NCI-H2081 (cell line): ENCODE results near the gene WWOX.

Experiments
- DNase-seq, 2 experiments: peaks; one replicate each; lab custom pipeline; 2025; lab: John Stamatoyannopoulos, UW

WWOX gene

GRCh38 chr16:78436846-78437245 lies 337.4 kb downstream of the WWOX start:
- no peak for DNase-seq

GRCh38 chr16:78437352-78437968 lies 338.0 kb downstream of the WWOX start:
- no peak for DNase-seq

- DNase-seq, result no peak
Observed at GRCh38 chr16:78438219-78438618, 338.8 kb downstream of the WWOX start.

DNA sequence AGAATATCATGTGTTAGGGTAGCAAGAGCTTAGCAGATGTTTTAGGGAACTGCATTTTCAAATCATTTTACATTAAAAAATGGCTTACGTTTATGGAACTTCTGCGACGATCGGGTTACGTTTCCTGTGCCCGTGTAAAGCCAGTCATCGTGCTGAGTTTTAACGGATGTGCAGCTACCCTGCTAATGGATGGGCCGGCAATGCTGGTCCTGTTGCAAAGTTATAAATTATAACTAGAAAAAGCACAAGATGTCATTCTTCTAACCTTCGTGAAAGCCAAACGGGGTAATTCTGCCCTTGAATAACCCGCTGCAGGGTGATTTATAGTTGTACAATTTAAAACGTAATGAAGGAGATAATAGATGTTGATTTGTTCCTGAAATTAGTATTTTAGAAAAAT lies 339.2 kb downstream of the WWOX start:
- no peak for DNase-seq

- DNase-seq, result no peak
Observed at GRCh38 chr16:78439646-78440045, 340.2 kb downstream of the WWOX start.

DNA sequence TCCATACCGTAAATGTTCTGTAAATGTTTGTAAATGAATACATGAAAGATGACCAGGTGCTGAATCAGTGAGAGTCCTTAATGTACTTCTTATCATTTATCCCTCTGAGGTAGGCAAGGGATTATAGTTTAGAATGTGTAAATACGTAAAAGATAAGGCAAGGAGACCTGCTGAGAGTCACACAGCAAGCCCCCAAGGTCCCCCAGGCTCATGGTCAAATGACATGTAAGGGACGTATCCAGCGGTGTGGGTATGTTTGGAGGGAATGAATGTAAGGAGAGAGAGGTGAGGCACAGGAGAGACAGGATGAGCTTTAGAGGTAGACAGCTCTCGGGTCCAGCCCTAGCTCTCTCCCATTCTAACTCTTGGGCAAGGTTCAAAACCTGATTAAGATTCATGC lies 341.8 kb downstream of the WWOX start:
- DNase-seq, result no peak

GRCh38 chr16:78443542-78444364 lies 344.3 kb downstream of the WWOX start:
- no peak for DNase-seq

GRCh38 chr16:78445818-78446217 lies 346.4 kb downstream of the WWOX start:
- DNase-seq, result no peak

DNA sequence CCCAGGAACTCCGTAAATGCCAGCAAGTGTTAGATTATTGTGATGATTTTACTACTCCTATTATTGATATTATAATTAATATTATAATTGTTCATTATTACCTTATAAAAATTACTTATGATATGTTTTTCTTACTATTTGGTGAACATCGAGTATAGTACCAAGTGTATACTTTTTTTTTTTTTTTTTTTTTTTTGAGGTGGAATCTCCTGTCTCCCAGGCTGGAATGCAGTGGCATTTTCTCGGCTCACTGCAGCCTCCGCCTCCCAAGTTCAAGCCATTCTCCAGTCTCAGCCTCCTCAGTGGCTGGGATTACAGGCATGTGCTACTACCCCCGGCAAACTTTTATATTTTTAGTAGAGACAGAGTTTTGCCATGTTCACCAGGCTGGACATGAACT lies 347.0 kb downstream of the WWOX start:
- no peak for DNase-seq

DNA sequence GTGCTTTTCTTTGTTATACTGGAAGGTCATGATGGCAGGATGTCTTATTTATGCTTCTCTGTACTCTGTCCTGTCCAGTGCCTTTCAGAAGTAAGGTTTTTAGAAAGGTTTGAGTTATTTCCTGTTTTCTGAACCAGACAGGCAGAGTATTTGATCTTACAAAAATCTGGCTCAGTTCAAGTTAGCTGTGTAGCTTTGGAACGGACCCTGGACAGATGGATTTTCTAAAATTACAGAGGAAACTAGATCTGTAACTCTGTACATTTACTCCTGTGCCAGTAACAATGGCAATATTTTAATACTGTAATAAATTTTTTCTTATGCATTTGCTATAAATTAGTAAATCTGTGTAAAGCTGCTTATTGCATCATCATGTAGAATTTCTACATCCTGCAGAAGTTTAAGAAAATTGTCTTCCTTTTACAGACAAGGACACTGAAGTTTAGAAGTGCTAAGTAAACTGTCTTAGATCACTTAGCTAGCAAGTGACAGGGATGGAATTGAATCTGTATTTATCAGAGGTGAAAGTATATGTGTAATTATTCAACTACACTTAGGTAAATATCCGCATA lies 347.6 kb downstream of the WWOX start:
- DNase-seq, result no peak

GRCh38 chr16:78448658-78449271 lies 349.3 kb downstream of the WWOX start:
- DNase-seq, result no peak

DNA sequence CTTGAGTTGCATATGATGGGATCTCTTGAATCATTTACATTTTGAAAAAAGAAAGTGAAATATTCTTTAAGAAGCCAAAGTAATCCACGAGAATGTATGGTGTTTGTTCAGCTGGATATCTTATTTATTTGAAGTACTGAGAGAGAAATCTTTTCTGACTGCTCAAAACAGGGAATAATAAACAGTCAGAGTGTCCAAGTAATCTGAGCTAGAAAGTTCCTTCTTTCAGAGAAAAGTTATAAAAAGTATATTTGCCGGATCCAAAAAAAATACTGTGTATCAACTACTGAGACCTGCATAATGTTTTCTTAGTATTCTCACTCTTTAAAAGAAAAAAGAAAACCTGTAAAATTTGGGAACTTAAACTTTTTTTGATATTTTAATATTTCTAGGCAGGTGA lies 350.8 kb downstream of the WWOX start:
- DNase-seq, result no peak

- DNase-seq, result no peak
Observed at GRCh38 chr16:78452025-78452555, 352.6 kb downstream of the WWOX start.

- no peak for DNase-seq
Observed at GRCh38 chr16:78455861-78456260, 356.4 kb downstream of the WWOX start.

DNA sequence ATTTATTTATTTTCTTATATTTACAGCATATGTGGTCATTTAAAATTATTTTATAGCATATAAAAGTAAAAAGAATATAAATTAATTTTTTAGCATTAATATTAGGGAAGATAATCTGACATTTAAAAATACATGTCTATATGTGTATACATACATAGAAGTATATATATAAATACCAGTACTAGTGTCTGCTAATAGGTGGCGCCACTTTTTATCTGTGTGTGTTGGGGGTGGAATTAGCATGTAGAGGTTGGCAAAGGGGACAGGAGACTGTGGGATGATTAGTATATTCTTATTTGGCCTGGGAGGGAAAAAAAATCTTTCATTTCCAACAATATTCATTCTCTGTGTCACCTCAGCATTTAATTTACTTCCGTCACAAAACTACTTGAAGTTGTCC lies 359.1 kb downstream of the WWOX start:
- DNase-seq, result no peak

DNA sequence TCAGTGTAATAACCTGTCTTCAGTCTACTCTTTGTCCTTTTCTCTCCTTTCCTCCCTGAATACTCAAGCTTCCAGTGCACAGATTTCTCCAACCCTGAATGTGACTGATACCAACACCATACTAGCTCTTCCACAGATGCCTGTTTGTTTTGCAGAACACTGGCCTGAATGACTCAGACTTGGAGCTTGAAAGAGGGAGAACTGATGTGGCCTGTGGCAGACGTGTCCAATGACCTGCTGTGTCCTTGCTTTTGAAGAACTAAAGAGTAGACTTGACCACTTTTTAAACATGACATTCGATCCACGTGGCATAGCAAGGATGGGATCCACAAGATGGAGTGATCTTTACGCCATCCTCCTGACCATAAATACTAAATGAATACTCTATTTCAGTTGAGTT lies 361.0 kb downstream of the WWOX start:
- no peak for DNase-seq

GRCh38 chr16:78461087-78461486 lies 361.6 kb downstream of the WWOX start:
- DNase-seq, result no peak

GRCh38 chr16:78461496-78462287 lies 362.2 kb downstream of the WWOX start:
- DNase-seq, result no peak

- DNase-seq, result no peak
Observed at GRCh38 chr16:78462288-78463208, 363.1 kb downstream of the WWOX start.

- no peak for DNase-seq
Observed at GRCh38 chr16:78463591-78463990, 364.1 kb downstream of the WWOX start.

DNA sequence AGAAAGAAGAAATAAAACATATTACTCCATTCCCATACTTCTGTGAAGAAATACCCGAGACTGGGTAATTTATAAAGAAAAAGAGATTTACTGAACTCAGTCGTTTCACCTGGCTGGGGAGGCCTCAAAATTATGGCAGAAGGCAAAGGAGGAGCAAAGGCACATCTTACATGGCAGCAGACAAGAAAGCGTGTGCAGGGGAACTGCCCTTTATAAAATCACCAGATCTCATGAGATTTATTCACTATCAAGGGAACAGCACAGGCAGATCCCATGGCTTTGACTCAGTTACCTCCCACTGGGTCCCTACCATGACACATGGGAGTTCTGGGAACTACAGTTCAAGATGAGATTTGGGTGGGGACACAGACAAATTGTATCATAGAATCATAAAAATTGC lies 365.4 kb downstream of the WWOX start:
- DNase-seq, result no peak
